B cell (primary cell): ENCODE measurements around the gene PABPN1. TPM values are rescaled to one million over a fixed set of nuclear protein-coding genes. Genes with fewer than 3 reads are reported as not detected.
A peak's percentile ranks its signal among the peaks of the same experiment; 100 is the strongest.

ENCODE experiments used
- ATAC-seq: fragments of 200-7000 bp; cut with Tn5 transposase; one replicate; pipeline ENCODE4 v1.10.0; 2021; ENCODE audit warnings: low read depth, mild to moderate bottlenecking, moderate number of reproducible peaks, moderate library complexity
- CTCF ChIA-PET: fragments of 350-600 bp; sonication (Branson Sonifier 250); formaldehyde crosslinking; loops from one replicate; lab custom pipeline; 2021; ENCODE audit warnings: antibody characterized with exemption, inconsistent platforms; lab: Charles Lee
- POLR2A ChIA-PET: fragments of 350-600 bp; sonication (Branson Sonifier 250); formaldehyde crosslinking; loops from one replicate; lab custom pipeline; 2021; ENCODE audit warnings: antibody characterized with exemption; lab: Charles Lee
- DNase-seq: peaks from one replicate; pipeline ENCODE4 v3.0.0; 2013
- H2AFZ ChIP-seq: 2 replicates; pipeline ENCODE4 v1.6.1; 2012; ENCODE audit warnings: mild to moderate bottlenecking, low read depth, low read length; ENCODE audit not compliant: insufficient read depth, poor library complexity, severe bottlenecking
- H3K27ac ChIP-seq, 2 donors: 1 replicate in 1 of 2; 2 replicates in 1 of 2; pipeline ENCODE4 v1.5.1; 2012 to 2013; ENCODE audit warnings: low read length in 2 of 2, mild to moderate bottlenecking in 2 of 2, moderate library complexity in 1 of 2
- H3K27me3 ChIP-seq, 4 experiments: fragments of 200-600 bp in 1 of 4; sonication (generic) in 1 of 4; replicated peaks in 1 of 4; 1 replicate in 2 of 4; 2 replicates in 2 of 4; pipeline versions ENCODE4 v1.6.1 to v1.7.0; 2013 to 2016; ENCODE audit warnings: low read length in 3 of 4, mild to moderate bottlenecking in 2 of 4, mixed read lengths in 1 of 4, moderate library complexity in 1 of 4; ENCODE audit not compliant: insufficient read depth in 4 of 4, control insufficient read depth in 3 of 4; ENCODE audit errors: control extremely low read depth in 1 of 4
- H3K36me3 ChIP-seq, 2 experiments: replicated peaks in 1 of 2; 1 replicate in 1 of 2; 2 replicates in 1 of 2; pipeline versions ENCODE4 v1.6.1 to v1.7.1; 2013; ENCODE audit warnings: low read length in 1 of 2; ENCODE audit not compliant: insufficient read depth in 2 of 2, control insufficient read depth in 1 of 2; ENCODE audit errors: control extremely low read depth in 1 of 2, extremely low read depth in 1 of 2
- H3K4me1 ChIP-seq, 2 donors: fragments of 200-600 bp in 1 of 2; sonication (generic) in 1 of 2; 1 replicate in 1 of 2; 2 replicates in 1 of 2; pipeline versions ENCODE4 v1.5.1 to v1.6.1; 2013 to 2017; ENCODE audit warnings: low read length in 2 of 2; ENCODE audit not compliant: control insufficient read depth in 2 of 2, insufficient read depth in 2 of 2
- H3K4me2 ChIP-seq: replicated peaks from 2 replicates; pipeline ENCODE3; 2012; ENCODE audit warnings: mild to moderate bottlenecking, low read depth, low read length; ENCODE audit not compliant: poor library complexity, severe bottlenecking
- H3K4me3 ChIP-seq, 5 experiments: fragments of 200-600 bp in 1 of 5; sonication (generic) in 1 of 5; 1 replicate in 3 of 5; 2 replicates in 2 of 5; pipeline versions ENCODE4 v1.5.1 to v1.7.0; 2011 to 2016; ENCODE audit warnings: low read length in 4 of 5, mild to moderate bottlenecking in 4 of 5, low read depth in 2 of 5, control low read depth in 1 of 5, moderate library complexity in 1 of 5; ENCODE audit not compliant: insufficient read depth in 1 of 5; ENCODE audit errors: control extremely low read depth in 1 of 5, extremely low read depth in 1 of 5
- H3K79me2 ChIP-seq: fragments of 200-600 bp; sonication (generic); one replicate; pipeline ENCODE4 v1.6.0; 2016; ENCODE audit warnings: low read length; ENCODE audit not compliant: control insufficient read depth, insufficient read depth
- H3K9ac ChIP-seq: fragments of 200-600 bp; sonication (generic); 2 replicates; pipeline ENCODE4 v1.6.1; 2017; ENCODE audit warnings: mild to moderate bottlenecking, low read length, moderate library complexity
- H3K9me3 ChIP-seq, 3 donors: one replicate each; pipeline versions ENCODE4 v1.6.1 to v1.7.1; 2013; ENCODE audit warnings: low read length in 2 of 3; ENCODE audit not compliant: control insufficient read depth in 2 of 3, insufficient read depth in 1 of 3; ENCODE audit errors: control extremely low read depth in 1 of 3
- H4K20me1 ChIP-seq: 2 replicates; pipeline ENCODE4 v1.6.0; 2012; ENCODE audit warnings: mild to moderate bottlenecking, low read length; ENCODE audit not compliant: insufficient read depth, control insufficient read depth, poor library complexity, severe bottlenecking
- H3K27ac Mint-ChIP-seq: one replicate; pipeline ENCODE4 v1.8.0; 2021; ENCODE audit warnings: mixed read lengths
- H3K27me3 Mint-ChIP-seq: one replicate; pipeline ENCODE4 v1.8.0; 2021; ENCODE audit warnings: mixed read lengths
- H3K4me1 Mint-ChIP-seq: one replicate; pipeline ENCODE4 v1.8.0; 2021; ENCODE audit warnings: mixed read lengths
- H3K4me3 Mint-ChIP-seq: one replicate; pipeline ENCODE4 v1.8.0; 2021; ENCODE audit warnings: mixed read lengths
- H3K9me3 Mint-ChIP-seq: one replicate; pipeline ENCODE4 v1.8.0; 2022; ENCODE audit warnings: mixed read lengths; ENCODE audit not compliant: insufficient read depth
- CTCF ChIP-seq: fragments of 200-600 bp; IDR thresholded peaks from one replicate; pipeline ENCODE4 v1.8.0; 2022; ENCODE audit warnings: antibody characterized with exemption, mild to moderate bottlenecking
- EZH2 ChIP-seq: IDR thresholded peaks from 2 replicates; pipeline ENCODE4 v1.6.1; 2012; ENCODE audit warnings: borderline replicate concordance, low read depth, mild to moderate bottlenecking, moderate library complexity, low read length; ENCODE audit not compliant: insufficient read depth, poor library complexity, severe bottlenecking
- WGBS: methylation state at CpG from one replicate; pipeline ENCODE4 v1.1.5; 2013; ENCODE audit warnings: missing lambda C conversion rate; ENCODE audit not compliant: insufficient coverage; 5-methylcytosine and 5-hydroxymethylcytosine counted together
- intact Hi-C: fragments of 100-400 bp; cut with micrococcal nuclease; formaldehyde crosslinking; loops from one replicate; pipeline ENCODE4 v1.10.0; 2022
- polyA plus RNA-seq: library from polyadenylated mRNA; depleted of rRNA; stranded (reverse); fragments of >200 nt; gene quantifications from 2 replicates; pipeline ENCODE4 v1.2.3, GENCODE V29; 2012
- total RNA-seq, 2 donors: library from RNA; stranded (reverse); fragments of 120-200 nt in 1 of 2; gene quantifications; 1 replicate in 1 of 2; 2 replicates in 1 of 2; pipeline versions ENCODE4 v1.2.3 to v1.2.4, GENCODE V29; 2013 to 2022

Gene PABPN1
- total and polyA plus RNA-seq, 2 donors (not counting 1 experiment from before 2014, with no cell fraction given) = 283 to 293 TPM

GRCh38 chr14:23284654-23285529 is 36.4 kb upstream of the PABPN1 start:
- peaks cover 23% of the 10 kb centered on the region for H3K4me1 Mint-ChIP-seq
- no peak for ATAC-seq
- Histone ChIP-seq H3K9me3 (no peaks in the 10 kb centered on the region), H3K4me1 (peaks cover 13 to 17% of the 10 kb centered on the region in 2 donors), H4K20me1 (peaks cover 4% of the 10 kb centered on the region), H3K27me3 (no peaks in the 10 kb centered on the region), H3K9ac (peak overlapping the region; percentile 83), H3K36me3 (no peaks in the 10 kb centered on the region), H3K27ac (peak overlapping the region; percentile 47 to 83), H3K4me3 (peak overlapping the region; percentile 56 to 90 (median 83)), H2AFZ (peak overlapping the region; percentile 92), H3K79me2 (peaks cover 19% of the 10 kb centered on the region), H3K4me2 (peak overlapping the region; percentile 84)
- TF ChIP-seq EZH2 = no peak
- no peak for TF ChIP-seq CTCF
- H3K27ac Mint-ChIP-seq = peak overlapping the region; percentile 86
- ChIA-PET CTCF (interaction anchor here (1.0 to 4.6 kb wide), 2 partner anchors 9 to 14 kb away, joined by 3 to 56 read pairs; partner anchors contain the start of gene PPP1R3E), POLR2A (interaction anchor here (1.0 to 1.7 kb wide), 3 partner anchors 10 to 36 kb away, joined by 4 to 26 read pairs (median 13); partner anchors contain the start of genes PABPN1 and PPP1R3E)
- no peaks in the 10 kb centered on the region for H3K27me3 Mint-ChIP-seq
- WGBS = 50% methylated on average over 2 of the region's 9 CpGs
- intact Hi-C loops = loop anchor here (10.0 kb wide), 1 partner anchor 280 kb away; the partner anchor contains the start of gene AP1G2
- H3K4me3 Mint-ChIP-seq = peak overlapping the region; percentile 98
- DNase-seq = no peak
- H3K9me3 Mint-ChIP-seq = no peaks in the 10 kb centered on the region
